VCaP (cell line): ENCODE measurements around the gene KRTAP6-1.

Experiments
- H3K27ac ChIP-seq: fragments of 450-650 bp; 2 replicates; pipeline ENCODE4 v1.5.1; 2017
- CTCF ChIP-seq: fragments of 450-650 bp; conservative IDR thresholded peaks from 2 replicates; pipeline ENCODE4 v1.5.1; 2017; ENCODE audit warnings: mild to moderate bottlenecking, moderate library complexity

Gene KRTAP6-1

DNA sequence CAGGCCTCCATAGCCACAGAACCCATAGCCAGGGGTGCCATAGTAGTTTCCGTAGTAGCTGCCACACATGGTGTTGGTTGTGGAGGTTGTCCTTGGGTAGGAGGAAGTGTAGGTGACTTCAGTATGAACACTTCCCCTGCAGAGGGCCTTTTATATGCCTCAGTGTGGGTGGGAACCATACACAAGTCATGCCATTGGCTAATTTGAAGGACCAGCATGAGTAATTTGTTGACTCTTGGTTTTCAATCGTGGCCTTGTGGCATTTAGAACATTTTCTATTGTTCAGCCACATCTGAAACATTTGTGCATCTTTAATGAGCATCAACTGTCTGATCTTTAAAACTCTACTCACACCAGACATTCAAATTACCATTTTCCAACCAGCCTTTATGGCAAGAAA is at the start of gene KRTAP6-1:
Gene KRTAP6-1, minus strand, starts transcription at position 95 of the 400 bp plus-strand sequence. Its CDS starts 26 bp downstream, at position 69.
- no peak within 1 kb of the TSS for H3K27ac ChIP-seq

GRCh38 chr21:30652891-30653290 is 39.2 kb upstream of the KRTAP6-1 start:
- no peak overlapping the region for H3K27ac ChIP-seq
- no peak for TF ChIP-seq CTCF

More for the DNA sequence above, at the start of gene KRTAP6-1:
- TF ChIP-seq CTCF: no peak

GRCh38 chr21:30646904-30647414 is 33.2 kb upstream of the KRTAP6-1 start:
- TF ChIP-seq CTCF: no peak
- H3K27ac ChIP-seq: no peak overlapping the region

GRCh38 chr21:30642564-30642963 is 28.8 kb upstream of the KRTAP6-1 start, which contains the start of gene KRTAP20-3:
Gene KRTAP20-3, plus strand, starts transcription at chr21:30642864.
- TF ChIP-seq CTCF: no peak
- H3K27ac ChIP-seq: no peak within 1 kb of the TSS

GRCh38 chr21:30638686-30639085 is 25.0 kb upstream of the KRTAP6-1 start:
- no peak for TF ChIP-seq CTCF
- H3K27ac ChIP-seq: no peak overlapping the region

GRCh38 chr21:30634906-30635305 is 21.2 kb upstream of the KRTAP6-1 start, which contains the start of gene KRTAP20-2:
Gene KRTAP20-2, plus strand, starts transcription at chr21:30635206. Its CDS starts 58 bp downstream, at chr21:30635264.
- TF ChIP-seq CTCF: no peak
- no peak within 1 kb of the TSS for H3K27ac ChIP-seq

DNA sequence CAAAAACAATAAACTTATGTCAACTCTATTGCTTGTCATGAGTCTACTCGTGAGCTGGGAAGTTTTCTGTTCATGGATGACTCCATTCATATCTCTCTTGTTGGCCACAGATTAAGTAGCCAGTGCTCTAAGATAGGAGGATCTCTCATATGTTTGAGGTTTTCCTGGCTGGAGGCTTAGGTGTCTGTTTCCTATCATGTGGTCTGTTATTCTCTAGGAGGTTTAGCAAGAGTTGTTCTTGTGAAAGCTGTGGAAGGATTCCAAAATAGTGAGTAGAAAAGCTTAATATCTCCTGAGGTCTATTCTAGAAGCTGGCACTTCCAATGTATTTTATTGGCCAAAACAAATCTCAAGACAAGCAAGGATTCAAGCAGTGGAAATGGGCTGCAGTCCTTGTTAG is 15.5 kb upstream of the KRTAP6-1 start:
- H3K27ac ChIP-seq: no peak overlapping the region
- no peak for TF ChIP-seq CTCF
